HepG2 (cell line): ENCODE data around the gene GLB1L. TPM values are rescaled to one million over a fixed set of nuclear protein-coding genes. Genes with fewer than 3 reads are reported as not detected.

Experiments used
- ARID4A ChIP-seq: sonication (generic); formaldehyde crosslinking; IDR thresholded peaks from 2 replicates; pipeline ENCODE4 v1.5.0; 2020; ENCODE audit warnings: mild to moderate bottlenecking, missing genetic modification reagents, borderline replicate concordance
- GATAD2A ChIP-seq: IDR thresholded peaks from 2 replicates; pipeline ENCODE4 v1.6.1; 2016
- HES4 ChIP-seq: sonication (generic); formaldehyde crosslinking; IDR thresholded peaks from 2 replicates; pipeline ENCODE4 v1.9.0; 2021; ENCODE audit warnings: mild to moderate bottlenecking, missing genetic modification reagents, borderline replicate concordance
- HNRNPK ChIP-seq: fragments of 200-400 bp; formaldehyde crosslinking; IDR thresholded peaks from 2 replicates; pipeline ENCODE4 v1.6.1; 2018; ENCODE audit warnings: low read length, low read depth, moderate library complexity, mild to moderate bottlenecking; ENCODE audit not compliant: poor library complexity, severe bottlenecking
- MAZ ChIP-seq, 2 experiments: sonication (generic) in 1 of 2; formaldehyde crosslinking in 1 of 2; IDR thresholded peaks; 2 replicates each; pipeline versions ENCODE4 v1.5.0 to v1.6.1; 2012 to 2020; ENCODE audit warnings: low read depth in 2 of 2, mild to moderate bottlenecking in 2 of 2, borderline replicate concordance in 1 of 2, improper control_type of control experiment in 1 of 2, low read length in 1 of 2, missing genetic modification reagents in 1 of 2, moderate library complexity in 1 of 2
- MED1 ChIP-seq: sonication (generic); formaldehyde crosslinking; IDR thresholded peaks from 2 replicates; pipeline ENCODE4 v1.4.0; 2020; ENCODE audit warnings: missing genetic modification reagents
- MLXIP ChIP-seq: sonication (generic); formaldehyde crosslinking; IDR thresholded peaks from 2 replicates; pipeline ENCODE4 v1.9.0; 2021; ENCODE audit warnings: missing genetic modification reagents, borderline replicate concordance
- NCOR1 ChIP-seq: fragments of 200-600 bp; sonication (generic); IDR thresholded peaks from 2 replicates; pipeline ENCODE4 v1.7.0; 2017; ENCODE audit warnings: antibody characterized with exemption, low read length, borderline replicate concordance
- NR1H2 ChIP-seq: sonication (generic); formaldehyde crosslinking; IDR thresholded peaks from 2 replicates; pipeline ENCODE4 v1.8.1; 2022; ENCODE audit warnings: low read depth, missing genetic modification reagents, borderline replicate concordance
- SMAD1 ChIP-seq: sonication (generic); formaldehyde crosslinking; IDR thresholded peaks from 2 replicates; pipeline ENCODE4 v1.4.0; 2020; ENCODE audit warnings: missing genetic modification reagents, low read depth, mild to moderate bottlenecking, borderline replicate concordance
- TBL1XR1 ChIP-seq: fragments of 150-350 bp; IDR thresholded peaks from 2 replicates; pipeline ENCODE4 v1.6.1; 2014; ENCODE audit warnings: borderline replicate concordance, low read length; ENCODE audit not compliant: partially characterized antibody
- TCF7L2 ChIP-seq: IDR thresholded peaks from 2 replicates; pipeline ENCODE4 v1.6.1; 2011; ENCODE audit warnings: mild to moderate bottlenecking, low read depth, low read length, moderate library complexity
- ZBTB14 ChIP-seq: sonication (generic); formaldehyde crosslinking; IDR thresholded peaks from 2 replicates; pipeline ENCODE4 v1.4.0; 2020; ENCODE audit warnings: missing genetic modification reagents
- ZFAT ChIP-seq: sonication (generic); formaldehyde crosslinking; conservative IDR thresholded peaks from 2 replicates; pipeline ENCODE4 v1.8.1; 2023; ENCODE audit warnings: missing genetic modification reagents, inconsistent platforms
- ZNF652 ChIP-seq: IDR thresholded peaks from 2 replicates; pipeline ENCODE4 v1.6.1; 2016; ENCODE audit warnings: low read depth, borderline replicate concordance
- ZNF75D ChIP-seq: sonication (generic); formaldehyde crosslinking; IDR thresholded peaks from 2 replicates; pipeline ENCODE4 v1.8.1; 2023; ENCODE audit warnings: missing genetic modification reagents, mild to moderate bottlenecking, borderline replicate concordance
- polyA plus RNA-seq, 8 experiments: library from polyadenylated mRNA; depleted of rRNA in 3 of 8; stranded (reverse) in 7 of 8; unstranded in 1 of 8; fragments of >200 nt; fragmentation: Illumina TruSeq in 4 of 8; extraction: Trizol in 4 of 8; gene quantifications; 2 replicates each; pipeline versions ENCODE4 v1.2.1 to v1.2.3, GENCODE V29; 2011 to 2016; ENCODE audit warnings: low read depth in 4 of 8, missing spikeins in 1 of 8, mixed read lengths in 1 of 8; ENCODE audit not compliant: insufficient read depth in 1 of 8
- total RNA-seq, 5 experiments: library from RNA; depleted of rRNA; stranded (reverse); fragments of >200 nt; fragmentation: Illumina TruSeq; extraction: Trizol; gene quantifications; 2 replicates each; pipeline ENCODE4 v1.2.3, GENCODE V29; 2016; ENCODE audit warnings: low read depth in 1 of 5
- TF ChIP-seq, protein P1 (sequence below): sonication (generic); IDR thresholded peaks from 2 replicates; pipeline ENCODE4 v1.6.1; 2016; ENCODE audit warnings: low read depth, borderline replicate concordance

GLB1L gene
- total and polyA plus RNA-seq, 2 of the 13 experiments (the other 11 are each of a cell fraction or from before 2014, with no cell fraction given) = 6.8 to 7.3 TPM

- TF ChIP-seq TCF7L2 (no peak), MED1 (CRISPR knock-in tag) (peak; percentile 85; the same call in 1 of the 2 replicates), TBL1XR1 (no peak), ARID4A (CRISPR knock-in tag) (peak; percentile 96), HNRNPK (peak; percentile 82), HES4 (CRISPR knock-in tag) (peak; percentile 95; the same call in 1 of the 2 replicates), ZBTB14 (CRISPR knock-in tag) (peak; percentile 62), NCOR1 (peak; percentile 41; the same call in 1 of the 2 replicates), MAZ (IDR thresholded peaks at IDR 0.05; ENCODE audit: borderline replicate concordance, low read depth, low read length) (peak; percentile 71; the same call in 1 of the 2 replicates), MAZ (CRISPR knock-in tag; IDR thresholded peaks at IDR 0.05; ENCODE audit: low read depth) (peak; percentile 84; the same call in 1 of the 2 replicates), NR1H2 (0 out of 2 replicates have a peak, but pooled peaks have one; percentile 33), ZNF652 (CRISPR knock-in tag) (no peak), ZFAT (no peak), MLXIP (CRISPR knock-in tag) (no peak; the same call in none of the 2 replicates), GATAD2A (CRISPR knock-in tag) (peak; percentile 68), SMAD1 (CRISPR knock-in tag) (peak; percentile 79), ZNF75D (no peak)
- TF ChIP-seq, protein P1, sequence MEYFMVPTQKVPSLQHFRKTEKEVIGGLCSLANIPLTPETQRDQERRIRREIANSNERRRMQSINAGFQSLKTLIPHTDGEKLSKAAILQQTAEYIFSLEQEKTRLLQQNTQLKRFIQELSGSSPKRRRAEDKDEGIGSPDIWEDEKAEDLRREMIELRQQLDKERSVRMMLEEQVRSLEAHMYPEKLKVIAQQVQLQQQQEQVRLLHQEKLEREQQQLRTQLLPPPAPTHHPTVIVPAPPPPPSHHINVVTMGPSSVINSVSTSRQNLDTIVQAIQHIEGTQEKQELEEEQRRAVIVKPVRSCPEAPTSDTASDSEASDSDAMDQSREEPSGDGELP = 0 out of 2 replicates have a peak, but pooled peaks have one; percentile 11
These were observed 26.2 kb downstream of the GLB1L start, which contains the start of gene ABCB6 (continued) for GRCh38 chr2:219218732-219219701.
